ENCODE results near the gene MEGF11.

DNA sequence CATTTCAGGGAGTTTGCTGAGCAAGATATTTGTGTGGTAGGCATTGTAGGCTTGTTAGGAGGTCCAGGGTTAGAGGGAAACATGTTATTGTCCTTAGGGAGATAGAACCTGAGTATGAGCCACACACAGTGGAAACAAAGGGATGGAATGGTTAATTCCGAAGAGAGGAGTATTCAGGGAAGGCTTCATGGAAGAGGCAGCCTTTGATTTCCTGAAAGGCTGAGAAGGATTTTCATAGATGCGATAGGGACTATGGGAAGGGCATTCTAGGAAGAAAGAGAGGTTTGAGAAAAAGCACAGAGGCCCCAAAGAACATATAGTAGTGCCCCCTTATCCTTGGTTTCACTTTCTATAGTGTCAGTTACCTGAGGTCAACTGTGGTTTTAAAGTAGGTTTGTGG is 302.5 kb downstream of the MEGF11 start:
- TF ChIP-seq, protein P1, sequence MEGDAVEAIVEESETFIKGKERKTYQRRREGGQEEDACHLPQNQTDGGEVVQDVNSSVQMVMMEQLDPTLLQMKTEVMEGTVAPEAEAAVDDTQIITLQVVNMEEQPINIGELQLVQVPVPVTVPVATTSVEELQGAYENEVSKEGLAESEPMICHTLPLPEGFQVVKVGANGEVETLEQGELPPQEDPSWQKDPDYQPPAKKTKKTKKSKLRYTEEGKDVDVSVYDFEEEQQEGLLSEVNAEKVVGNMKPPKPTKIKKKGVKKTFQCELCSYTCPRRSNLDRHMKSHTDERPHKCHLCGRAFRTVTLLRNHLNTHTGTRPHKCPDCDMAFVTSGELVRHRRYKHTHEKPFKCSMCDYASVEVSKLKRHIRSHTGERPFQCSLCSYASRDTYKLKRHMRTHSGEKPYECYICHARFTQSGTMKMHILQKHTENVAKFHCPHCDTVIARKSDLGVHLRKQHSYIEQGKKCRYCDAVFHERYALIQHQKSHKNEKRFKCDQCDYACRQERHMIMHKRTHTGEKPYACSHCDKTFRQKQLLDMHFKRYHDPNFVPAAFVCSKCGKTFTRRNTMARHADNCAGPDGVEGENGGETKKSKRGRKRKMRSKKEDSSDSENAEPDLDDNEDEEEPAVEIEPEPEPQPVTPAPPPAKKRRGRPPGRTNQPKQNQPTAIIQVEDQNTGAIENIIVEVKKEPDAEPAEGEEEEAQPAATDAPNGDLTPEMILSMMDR (IDR thresholded peaks at IDR 0.05): no peak
- TF ChIP-seq POLR2A (IDR thresholded peaks at IDR 0.05): no peak

All from breast epithelium (tissue), 3 donors.